Ishikawa (cell line): ENCODE results near the gene ATAD3C.

Experiments used
- CEBPB ChIP-seq: IDR thresholded peaks from 2 replicates; pipeline ENCODE4 v1.6.1; 2012
- CREB1 ChIP-seq: IDR thresholded peaks from 2 replicates; pipeline ENCODE4 v1.6.1; 2012; ENCODE audit warnings: low read depth
- EGR1 ChIP-seq: IDR thresholded peaks from 2 replicates; pipeline ENCODE4 v1.6.1; 2012
- EP300 ChIP-seq: IDR thresholded peaks from 2 replicates; pipeline ENCODE4 v1.6.1; 2012; ENCODE audit warnings: borderline replicate concordance
- FOXM1 ChIP-seq: IDR thresholded peaks from 2 replicates; pipeline ENCODE4 v1.6.1; 2012; ENCODE audit warnings: low read depth, borderline replicate concordance
- MAX ChIP-seq: IDR thresholded peaks from 2 replicates; pipeline ENCODE4 v1.6.1; 2012
- NFIC ChIP-seq: IDR thresholded peaks from 2 replicates; pipeline ENCODE4 v1.6.1; 2012
- RAD21 ChIP-seq: IDR thresholded peaks from 2 replicates; pipeline ENCODE4 v1.6.1; 2012; ENCODE audit warnings: low read depth
- REST ChIP-seq: IDR thresholded peaks from 2 replicates; pipeline ENCODE4 v1.6.1; 2012; ENCODE audit warnings: low read depth, mild to moderate bottlenecking
- TAF1 ChIP-seq: IDR thresholded peaks from 2 replicates; pipeline ENCODE4 v1.6.1; 2012; ENCODE audit warnings: low read depth, mild to moderate bottlenecking
- TCF12 ChIP-seq: IDR thresholded peaks from 2 replicates; pipeline ENCODE4 v1.6.1; 2012; ENCODE audit warnings: low read depth
- TEAD4 ChIP-seq: IDR thresholded peaks from 2 replicates; pipeline ENCODE4 v1.6.1; 2012
- USF1 ChIP-seq: IDR thresholded peaks from 2 replicates; pipeline ENCODE4 v1.6.1; 2012
- YY1 ChIP-seq: IDR thresholded peaks from 2 replicates; pipeline ENCODE4 v1.6.1; 2012; ENCODE audit warnings: low read depth
- ZBTB7A ChIP-seq: IDR thresholded peaks from 2 replicates; pipeline ENCODE4 v1.6.1; 2012; ENCODE audit warnings: low read depth

ATAD3C gene

GRCh38 chr1:1403653-1404052 lies 45.8 kb upstream of the ATAD3C start:
- no peak for TF ChIP-seq CEBPB
- TF ChIP-seq EGR1, result no peak
- no peak for TF ChIP-seq TCF12
- TF ChIP-seq TAF1, result no peak
- no peak for TF ChIP-seq EP300
- TF ChIP-seq REST, result no peak
- TF ChIP-seq YY1, result no peak
- TF ChIP-seq CREB1, result no peak
- TF ChIP-seq USF1, result no peak
- TF ChIP-seq TEAD4, result no peak

GRCh38 chr1:1406101-1406820 lies 43.2 kb upstream of the ATAD3C start:
- TF ChIP-seq FOXM1, result no peak
- no peak for TF ChIP-seq CEBPB
- TF ChIP-seq TEAD4, result no peak
- no peak for TF ChIP-seq TAF1
- no peak for TF ChIP-seq RAD21
- no peak for TF ChIP-seq ZBTB7A

GRCh38 chr1:1406821-1407635 lies 42.5 kb upstream of the ATAD3C start, which contains the start of gene MRPL20:
Gene MRPL20, minus strand, starts transcription at chr1:1407293. Its CDS starts 76 bp downstream, at chr1:1407217.
- TF ChIP-seq NFIC (peak; percentile 47; the same call in 1 of the 2 replicates), ZBTB7A (no peak; the same call in 1 of the 2 replicates), FOXM1 (no peak), TCF12 (peak; percentile 78), EP300 (peak; percentile 64; the same call in 1 of the 2 replicates), CEBPB (no peak), EGR1 (peak; percentile 89), USF1 (peak; percentile 71), TAF1 (peak; percentile 99), RAD21 (no peak), CREB1 (peak; percentile 48; the same call in 1 of the 2 replicates), REST (peak; percentile 19; the same call in 1 of the 2 replicates), MAX (peak; percentile 95), YY1 (peak; percentile 97), TEAD4 (peak; percentile 47; the same call in 1 of the 2 replicates)

GRCh38 chr1:1407636-1408318 lies 41.7 kb upstream of the ATAD3C start:
- TF ChIP-seq TEAD4, result no peak
- no peak for TF ChIP-seq TCF12
- TF ChIP-seq USF1, result no peak
- no peak for TF ChIP-seq EGR1
- no peak for TF ChIP-seq REST
- TF ChIP-seq NFIC, result no peak
- no peak for TF ChIP-seq CEBPB
- no peak for TF ChIP-seq YY1
- no peak for TF ChIP-seq EP300
- no peak for TF ChIP-seq MAX
- TF ChIP-seq ZBTB7A, result no peak
